NCI-H2196 treated with DMSO at 0.1 percent for 48 hours (cell line): ENCODE measurements around the gene ABI3BP.

Experiments used
- DNase-seq: peaks from one replicate; lab custom pipeline; 2025; ENCODE audit not compliant: unreplicated experiment; lab: John Stamatoyannopoulos, UW

The ABI3BP gene

GRCh38 chr3:100898681-100899080 lies 94.5 kb downstream of the ABI3BP start:
- DNase-seq: no peak

- no peak for DNase-seq
Observed at GRCh38 chr3:100896994-100897393, 96.2 kb downstream of the ABI3BP start.

DNA sequence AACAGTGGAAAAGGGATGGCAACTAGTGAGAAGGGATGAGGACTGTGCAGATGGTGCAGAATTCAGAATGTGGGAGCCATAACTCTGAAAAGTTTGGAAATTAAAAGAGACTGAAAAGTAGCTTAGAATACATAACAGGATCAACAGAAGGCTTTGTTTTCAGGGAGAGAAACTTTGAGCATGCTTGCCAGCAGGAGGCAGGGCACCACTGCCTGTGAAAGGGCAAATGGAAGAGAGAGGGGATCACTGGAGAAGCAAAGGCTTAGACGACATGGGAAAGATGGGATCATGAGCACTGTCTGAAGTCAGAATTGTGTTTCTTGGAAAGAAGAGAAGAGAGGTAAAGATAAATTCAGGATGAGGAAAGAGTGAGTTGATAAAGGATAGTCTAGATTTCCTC lies 99.6 kb downstream of the ABI3BP start:
- DNase-seq: no peak

GRCh38 chr3:100893108-100893507 lies 100.1 kb downstream of the ABI3BP start:
- DNase-seq: no peak

DNA sequence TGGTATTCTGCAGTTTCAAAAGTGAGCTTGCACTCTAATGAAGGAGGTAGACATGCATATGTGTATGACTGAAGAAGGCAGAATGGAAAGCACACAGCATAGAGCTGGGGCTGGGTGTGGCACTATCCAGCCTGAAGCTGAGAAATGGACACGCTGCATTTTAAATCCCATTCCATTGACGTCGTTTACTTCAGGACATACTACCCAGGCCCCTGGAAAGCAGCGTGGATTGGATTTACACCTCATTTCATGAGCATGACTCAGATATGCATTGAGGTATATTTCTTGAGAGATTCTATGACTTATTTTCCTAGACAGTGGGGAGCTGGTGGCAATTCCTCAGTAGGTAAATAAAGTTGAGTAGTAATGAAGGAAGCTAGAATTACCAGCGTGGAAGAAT lies 101.4 kb downstream of the ABI3BP start:
- no peak for DNase-seq

DNA sequence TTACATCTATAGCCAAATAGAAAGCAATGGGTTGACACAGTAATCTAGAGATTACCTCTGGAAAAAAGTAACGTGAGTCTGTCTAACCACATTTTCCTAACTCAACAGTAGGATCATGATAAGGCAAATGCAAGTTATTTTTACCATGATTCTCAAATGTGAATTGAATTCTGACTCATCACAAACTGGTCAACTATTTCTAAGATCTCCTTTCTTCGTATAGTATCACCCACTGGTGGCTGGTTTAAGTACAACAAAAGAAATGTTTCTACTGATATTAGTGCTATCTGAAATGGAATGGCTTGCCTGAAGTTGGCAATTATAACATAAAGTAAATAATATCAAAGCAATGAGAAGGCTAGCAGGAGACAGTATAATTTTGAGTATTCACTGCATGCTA lies 102.2 kb downstream of the ABI3BP start:
- no peak for DNase-seq

DNA sequence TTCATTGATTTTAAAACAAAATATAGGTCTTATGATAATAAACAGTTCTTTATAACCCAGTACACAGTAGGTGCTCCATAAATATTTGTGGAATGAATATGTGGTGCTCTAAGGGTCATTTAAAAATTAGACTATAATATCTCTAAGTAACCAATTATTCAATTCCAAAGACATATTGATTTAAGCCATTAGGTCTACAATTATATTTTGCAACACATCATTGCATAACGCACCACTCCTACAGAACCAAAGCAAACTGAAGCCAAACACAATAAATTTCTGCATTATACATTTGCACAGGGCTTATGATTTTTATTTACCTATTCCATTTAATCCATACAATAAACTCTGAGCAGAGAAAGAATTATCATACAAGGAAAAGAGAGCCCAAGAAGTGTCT lies 104.3 kb downstream of the ABI3BP start:
- no peak for DNase-seq

DNA sequence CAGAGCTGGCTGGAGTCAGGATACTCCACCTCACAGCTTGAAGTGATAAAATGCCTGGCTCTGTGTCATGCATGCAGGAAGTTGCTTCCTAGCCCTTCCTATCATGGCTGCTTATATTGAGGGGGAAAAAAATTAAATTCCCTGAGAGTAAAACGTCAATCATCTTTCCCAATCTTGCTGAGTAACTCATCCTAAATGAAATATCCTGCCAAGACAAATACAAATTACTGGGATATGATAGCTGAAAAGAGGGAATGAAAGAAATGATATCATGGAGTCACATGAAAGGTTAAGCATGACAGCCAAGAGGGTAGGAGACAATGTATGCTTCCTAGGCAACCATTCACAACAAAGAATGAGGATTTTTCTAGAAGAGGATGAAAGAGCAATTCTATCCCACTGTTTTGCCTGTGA lies 110.6 kb downstream of the ABI3BP start:
- no peak for DNase-seq

- DNase-seq: no peak
Observed at GRCh38 chr3:100880845-100881244, 112.4 kb downstream of the ABI3BP start.

- DNase-seq: no peak
Observed at GRCh38 chr3:100880072-100880471, 113.1 kb downstream of the ABI3BP start.

- DNase-seq: no peak
Observed at GRCh38 chr3:100879195-100879810, 113.9 kb downstream of the ABI3BP start.

DNA sequence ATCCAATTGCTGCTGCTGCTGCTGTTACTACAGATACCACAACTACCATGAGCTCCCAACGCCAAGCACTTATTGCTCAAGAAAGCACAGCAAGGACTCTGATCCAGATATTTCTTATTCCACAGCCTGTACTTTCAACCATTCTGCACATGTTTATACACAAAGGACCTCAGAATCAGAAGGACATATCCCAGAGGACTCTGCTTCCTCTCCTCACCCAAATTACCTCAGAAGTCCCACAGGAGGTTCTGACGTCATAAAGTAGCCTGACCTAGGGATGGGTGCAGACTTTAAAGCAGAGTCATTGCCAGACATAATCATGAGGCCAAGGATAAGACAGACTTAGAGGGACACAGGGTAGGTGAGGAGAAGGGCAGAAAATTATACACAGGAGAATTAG lies 115.9 kb downstream of the ABI3BP start:
- no peak for DNase-seq

GRCh38 chr3:100875239-100875638 lies 118.0 kb downstream of the ABI3BP start:
- no peak for DNase-seq

GRCh38 chr3:100873611-100874010 lies 119.6 kb downstream of the ABI3BP start:
- DNase-seq: no peak

- no peak for DNase-seq
Observed at GRCh38 chr3:100871306-100871705, 121.9 kb downstream of the ABI3BP start.

DNA sequence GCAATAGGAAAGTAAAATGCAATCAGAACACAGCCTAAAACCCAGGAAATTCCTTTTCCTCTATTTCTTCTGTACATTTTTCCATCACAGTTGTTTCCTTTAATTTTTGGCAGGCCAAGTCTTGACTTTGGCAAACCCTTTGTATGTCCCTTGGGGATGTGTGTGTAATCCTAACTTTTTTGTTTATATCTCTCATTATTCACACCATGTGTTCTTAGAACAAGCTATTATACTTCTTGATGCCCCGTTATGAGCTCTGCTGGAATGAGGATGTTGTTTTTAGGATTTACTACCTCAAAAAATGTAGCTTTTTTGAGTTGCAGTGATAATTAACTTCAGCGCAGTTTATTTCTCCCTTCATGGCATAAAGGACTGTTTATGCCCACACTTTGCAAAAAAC lies 123.4 kb downstream of the ABI3BP start:
- no peak for DNase-seq

DNA sequence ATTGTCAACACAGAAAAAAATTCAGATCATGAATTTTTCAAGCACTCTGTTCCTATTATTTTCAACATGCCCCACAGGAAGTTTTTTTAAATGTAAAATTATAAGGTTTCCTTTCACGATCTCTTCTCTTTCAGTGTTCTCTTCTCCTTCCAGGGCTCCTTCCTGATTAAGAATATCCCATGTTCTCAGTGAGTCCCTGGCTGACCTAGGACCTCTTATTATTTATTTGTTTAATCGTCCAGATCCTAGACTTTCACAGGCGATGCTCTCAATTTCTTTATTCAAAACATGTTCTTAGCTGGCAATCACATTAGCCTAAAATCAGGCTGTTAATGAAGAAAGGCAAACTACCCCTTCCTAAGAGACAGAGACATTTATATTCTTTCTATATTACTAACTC lies 124.3 kb downstream of the ABI3BP start:
- no peak for DNase-seq

DNA sequence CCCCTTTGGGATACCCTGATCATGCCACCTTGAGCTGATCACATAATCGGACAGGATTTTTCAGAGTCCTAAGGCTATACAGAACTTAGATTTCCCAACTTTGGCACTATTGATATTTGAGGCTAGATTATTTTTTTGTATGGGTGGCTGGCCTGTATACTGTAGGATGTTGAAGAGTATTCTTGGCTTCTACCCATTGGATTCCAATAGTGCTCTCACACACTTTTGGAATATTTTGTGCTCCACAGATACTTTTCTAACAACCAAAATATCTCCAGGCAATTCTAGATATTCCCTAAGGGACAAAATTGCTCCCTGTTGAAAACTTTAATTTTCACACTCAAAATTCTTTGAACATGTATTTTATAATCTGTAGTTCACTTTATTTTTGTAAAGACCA lies 125.1 kb downstream of the ABI3BP start:
- no peak for DNase-seq

DNA sequence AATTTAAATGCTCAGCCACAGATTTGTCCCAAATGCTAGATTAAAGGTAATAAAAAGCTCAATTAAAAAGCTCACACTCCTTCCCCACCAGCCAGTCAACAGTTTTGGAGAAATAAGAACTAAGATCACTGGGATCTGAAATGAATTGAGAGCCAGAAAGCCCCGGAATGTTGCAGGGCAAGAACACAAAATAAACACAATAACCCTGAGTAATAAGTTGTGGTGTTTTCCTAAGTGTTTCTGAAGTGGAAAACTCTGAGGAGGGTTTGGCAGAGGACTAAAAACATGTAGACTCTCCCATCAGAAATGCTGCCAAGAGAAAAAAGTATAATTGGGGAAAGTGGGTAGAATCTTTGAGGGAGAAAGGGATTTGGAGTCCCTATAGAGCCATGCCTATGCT lies 127.8 kb downstream of the ABI3BP start:
- DNase-seq: no peak

GRCh38 chr3:100864471-100865250 lies 128.6 kb downstream of the ABI3BP start:
- no peak for DNase-seq

DNA sequence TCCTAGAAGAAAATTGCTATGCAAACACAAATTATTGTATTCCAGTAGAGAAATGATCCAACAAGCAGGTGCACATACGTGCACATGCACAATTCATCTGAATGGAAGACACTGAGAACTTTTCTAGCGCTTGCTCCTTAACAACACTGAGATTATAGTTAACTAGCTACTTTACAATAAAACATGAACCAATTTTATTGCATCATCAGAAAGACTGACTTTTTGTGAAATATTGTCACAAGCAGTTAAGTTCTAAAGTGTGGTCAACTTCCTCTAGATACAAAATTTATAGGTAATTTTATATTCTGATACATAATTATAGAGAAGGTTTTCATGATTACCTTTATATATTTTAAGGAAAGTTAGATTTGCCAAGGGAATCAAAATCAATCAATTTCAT lies 135.4 kb downstream of the ABI3BP start:
- DNase-seq: no peak

DNA sequence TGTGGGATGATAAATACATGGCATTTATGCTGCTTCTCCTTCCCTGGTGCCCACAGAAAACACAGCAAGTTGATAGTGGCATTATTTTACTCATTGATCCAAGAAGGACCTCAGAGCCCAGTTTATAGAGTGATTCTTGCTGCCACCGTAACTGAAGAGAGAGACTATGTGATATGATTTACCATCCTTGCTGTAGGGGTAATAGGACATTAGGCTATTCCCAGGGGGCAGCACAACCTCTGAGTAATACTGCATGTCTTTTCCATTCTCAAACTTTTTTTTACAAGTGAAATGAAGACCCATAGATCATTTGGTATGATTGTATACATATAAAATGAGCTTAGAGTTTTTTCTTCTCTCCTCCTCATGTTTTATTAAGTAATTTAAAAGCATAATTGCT lies 136.4 kb downstream of the ABI3BP start:
- DNase-seq: no peak

DNA sequence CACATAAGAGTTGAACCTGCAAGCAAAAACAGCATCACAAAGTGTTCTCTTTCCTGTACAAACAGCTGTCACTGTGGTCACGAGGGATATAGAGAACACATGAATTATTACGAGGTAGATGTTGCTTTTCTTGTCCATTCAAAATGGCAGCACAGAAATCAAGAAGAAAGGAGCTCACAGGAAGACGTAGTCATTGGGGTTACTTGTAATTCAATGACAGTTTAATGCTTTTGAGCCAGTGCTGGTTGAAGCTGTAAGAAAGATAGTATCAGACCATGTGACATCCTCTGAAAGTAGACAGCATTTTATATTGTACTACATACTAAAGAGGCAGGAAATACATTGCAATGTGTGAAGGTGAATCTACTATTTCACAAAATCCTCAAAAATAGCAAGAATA lies 140.4 kb downstream of the ABI3BP start:
- DNase-seq: no peak
